ENCODE data around the gene RTN1. TPM values are rescaled to one million over a fixed set of nuclear protein-coding genes. Genes with fewer than 3 reads are reported as not detected.

RTN1 gene
- polyA plus RNA-seq, 1 donor from 2014 or later: 1,138 TPM

DNA sequence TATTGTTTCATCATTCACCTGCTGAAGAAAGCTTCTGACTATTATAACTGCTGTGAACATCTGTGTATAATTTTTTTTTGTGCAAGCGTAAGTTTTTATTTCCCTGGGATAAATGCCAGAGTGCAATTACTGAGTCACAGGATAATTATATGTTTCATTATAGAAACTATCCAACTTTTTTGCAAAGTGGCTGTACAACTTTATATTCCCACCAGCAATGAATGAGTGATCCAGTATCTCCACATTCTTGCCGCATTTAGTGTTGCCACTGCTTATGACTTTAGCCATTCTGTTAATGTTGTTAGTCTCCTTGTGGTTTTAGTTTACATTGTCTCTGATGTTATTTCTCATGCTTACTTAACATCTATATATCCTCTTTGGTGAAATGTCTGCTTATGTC is 205.8 kb downstream of the RTN1 start:
- no peak overlapping the region for H3K4me2 ChIP-seq (ENCODE audit: low read length)
- TF ChIP-seq RAD21 (conservative IDR thresholded peaks at IDR 0.05) (no peak), EZH2 (IDR thresholded peaks at IDR 0.05; ENCODE audit: borderline replicate concordance, insufficient read depth, low read length, poor library complexity, severe bottlenecking) (no peak), EP300 (conservative IDR thresholded peaks at IDR 0.05; ENCODE audit: poor library complexity, severe bottlenecking) (no peak), SMC3 (conservative IDR thresholded peaks at IDR 0.05; ENCODE audit: poor library complexity) (no peak), TAF1 (IDR thresholded peaks at IDR 0.05; ENCODE audit: low read depth) (no peak), MXI1 (conservative IDR thresholded peaks at IDR 0.05; ENCODE audit: poor library complexity, severe bottlenecking) (no peak)
- TF ChIP-seq, protein P1, sequence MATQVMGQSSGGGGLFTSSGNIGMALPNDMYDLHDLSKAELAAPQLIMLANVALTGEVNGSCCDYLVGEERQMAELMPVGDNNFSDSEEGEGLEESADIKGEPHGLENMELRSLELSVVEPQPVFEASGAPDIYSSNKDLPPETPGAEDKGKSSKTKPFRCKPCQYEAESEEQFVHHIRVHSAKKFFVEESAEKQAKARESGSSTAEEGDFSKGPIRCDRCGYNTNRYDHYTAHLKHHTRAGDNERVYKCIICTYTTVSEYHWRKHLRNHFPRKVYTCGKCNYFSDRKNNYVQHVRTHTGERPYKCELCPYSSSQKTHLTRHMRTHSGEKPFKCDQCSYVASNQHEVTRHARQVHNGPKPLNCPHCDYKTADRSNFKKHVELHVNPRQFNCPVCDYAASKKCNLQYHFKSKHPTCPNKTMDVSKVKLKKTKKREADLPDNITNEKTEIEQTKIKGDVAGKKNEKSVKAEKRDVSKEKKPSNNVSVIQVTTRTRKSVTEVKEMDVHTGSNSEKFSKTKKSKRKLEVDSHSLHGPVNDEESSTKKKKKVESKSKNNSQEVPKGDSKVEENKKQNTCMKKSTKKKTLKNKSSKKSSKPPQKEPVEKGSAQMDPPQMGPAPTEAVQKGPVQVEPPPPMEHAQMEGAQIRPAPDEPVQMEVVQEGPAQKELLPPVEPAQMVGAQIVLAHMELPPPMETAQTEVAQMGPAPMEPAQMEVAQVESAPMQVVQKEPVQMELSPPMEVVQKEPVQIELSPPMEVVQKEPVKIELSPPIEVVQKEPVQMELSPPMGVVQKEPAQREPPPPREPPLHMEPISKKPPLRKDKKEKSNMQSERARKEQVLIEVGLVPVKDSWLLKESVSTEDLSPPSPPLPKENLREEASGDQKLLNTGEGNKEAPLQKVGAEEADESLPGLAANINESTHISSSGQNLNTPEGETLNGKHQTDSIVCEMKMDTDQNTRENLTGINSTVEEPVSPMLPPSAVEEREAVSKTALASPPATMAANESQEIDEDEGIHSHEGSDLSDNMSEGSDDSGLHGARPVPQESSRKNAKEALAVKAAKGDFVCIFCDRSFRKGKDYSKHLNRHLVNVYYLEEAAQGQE (IDR thresholded peaks at IDR 0.05; ENCODE audit: borderline replicate concordance): no peak
- TF ChIP-seq, protein P2, sequence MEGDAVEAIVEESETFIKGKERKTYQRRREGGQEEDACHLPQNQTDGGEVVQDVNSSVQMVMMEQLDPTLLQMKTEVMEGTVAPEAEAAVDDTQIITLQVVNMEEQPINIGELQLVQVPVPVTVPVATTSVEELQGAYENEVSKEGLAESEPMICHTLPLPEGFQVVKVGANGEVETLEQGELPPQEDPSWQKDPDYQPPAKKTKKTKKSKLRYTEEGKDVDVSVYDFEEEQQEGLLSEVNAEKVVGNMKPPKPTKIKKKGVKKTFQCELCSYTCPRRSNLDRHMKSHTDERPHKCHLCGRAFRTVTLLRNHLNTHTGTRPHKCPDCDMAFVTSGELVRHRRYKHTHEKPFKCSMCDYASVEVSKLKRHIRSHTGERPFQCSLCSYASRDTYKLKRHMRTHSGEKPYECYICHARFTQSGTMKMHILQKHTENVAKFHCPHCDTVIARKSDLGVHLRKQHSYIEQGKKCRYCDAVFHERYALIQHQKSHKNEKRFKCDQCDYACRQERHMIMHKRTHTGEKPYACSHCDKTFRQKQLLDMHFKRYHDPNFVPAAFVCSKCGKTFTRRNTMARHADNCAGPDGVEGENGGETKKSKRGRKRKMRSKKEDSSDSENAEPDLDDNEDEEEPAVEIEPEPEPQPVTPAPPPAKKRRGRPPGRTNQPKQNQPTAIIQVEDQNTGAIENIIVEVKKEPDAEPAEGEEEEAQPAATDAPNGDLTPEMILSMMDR (IDR thresholded peaks at IDR 0.05; ENCODE audit: poor library complexity, severe bottlenecking): no peak

DNA sequence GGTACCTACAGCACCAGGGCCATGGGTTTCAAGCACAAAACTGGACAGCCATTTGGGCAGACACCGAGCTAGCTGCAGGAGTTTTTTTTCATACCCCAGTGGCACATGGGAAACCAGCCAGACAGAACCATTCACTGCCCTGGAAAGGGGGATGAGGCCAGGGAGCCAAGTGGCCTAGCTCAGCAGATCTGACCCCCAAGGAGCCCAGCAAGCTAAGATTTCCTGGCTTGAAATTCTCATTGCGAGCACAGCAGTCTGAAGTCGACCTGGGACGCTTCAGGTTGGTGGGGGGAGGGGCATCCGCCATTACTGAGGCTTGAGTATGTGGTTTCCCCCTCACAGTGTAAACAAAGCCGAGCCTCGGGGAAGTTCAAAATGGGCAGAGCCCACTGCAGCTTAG is 212.8 kb downstream of the RTN1 start:
- no peak overlapping the region for H2AFZ ChIP-seq (ENCODE audit: low read depth, low read length)
- H3F3A ChIP-seq (ENCODE audit: insufficient read depth, low read length, poor library complexity, severe bottlenecking): no peaks in the 10 kb centered on the region
- no peaks in the 10 kb centered on the region for H3K27me3 ChIP-seq (ENCODE audit: insufficient read depth, low read depth, low read length)
- no peaks in the 10 kb centered on the region for H3K36me3 ChIP-seq (ENCODE audit: insufficient read depth, low read length)
- no peak overlapping the region for H3K4me2 ChIP-seq (ENCODE audit: low read length)
- H3K9me2 ChIP-seq (ENCODE audit: insufficient read depth, low read length): no peaks in the 10 kb centered on the region
- no peak overlapping the region for H3K4me3 ChIP-seq (ENCODE audit: low read length)
- no peak overlapping the region for H3K9ac ChIP-seq (ENCODE audit: low read length)
- no peaks in the 10 kb centered on the region for H3K9me3 ChIP-seq (ENCODE audit: low read length)
- no peaks in the 10 kb centered on the region for H3K79me2 ChIP-seq (replicated peaks; ENCODE audit: insufficient read depth, low read length)
- H3K27ac ChIP-seq (ENCODE audit: low read length): no peak overlapping the region
- H4K20me1 ChIP-seq (ENCODE audit: insufficient read depth): no peaks in the 10 kb centered on the region
- TF ChIP-seq EZH2 (IDR thresholded peaks at IDR 0.05; ENCODE audit: borderline replicate concordance, insufficient read depth, low read length, poor library complexity, severe bottlenecking): no peak

More for the DNA sequence above, 205.8 kb downstream of the RTN1 start:
- no peaks in the 10 kb centered on the region for H4K20me1 ChIP-seq (ENCODE audit: insufficient read depth)
- H3K9me3 ChIP-seq (ENCODE audit: low read length): no peaks in the 10 kb centered on the region
- no peak overlapping the region for H3K27ac ChIP-seq (ENCODE audit: low read length)
- H3K36me3 ChIP-seq (ENCODE audit: insufficient read depth, low read length): no peaks in the 10 kb centered on the region
- no peak overlapping the region for H3K9ac ChIP-seq (ENCODE audit: low read length)
- no peak overlapping the region for H3K4me3 ChIP-seq (ENCODE audit: low read length)
- H2AFZ ChIP-seq (ENCODE audit: low read depth, low read length): no peak overlapping the region
- H3K27me3 ChIP-seq (ENCODE audit: insufficient read depth, low read depth, low read length): no peaks in the 10 kb centered on the region
- no peaks in the 10 kb centered on the region for H3K9me2 ChIP-seq (ENCODE audit: insufficient read depth, low read length)
- no peaks in the 10 kb centered on the region for H3K79me2 ChIP-seq (replicated peaks; ENCODE audit: insufficient read depth, low read length)
- H3F3A ChIP-seq (ENCODE audit: insufficient read depth, low read length, poor library complexity, severe bottlenecking): no peaks in the 10 kb centered on the region

DNA sequence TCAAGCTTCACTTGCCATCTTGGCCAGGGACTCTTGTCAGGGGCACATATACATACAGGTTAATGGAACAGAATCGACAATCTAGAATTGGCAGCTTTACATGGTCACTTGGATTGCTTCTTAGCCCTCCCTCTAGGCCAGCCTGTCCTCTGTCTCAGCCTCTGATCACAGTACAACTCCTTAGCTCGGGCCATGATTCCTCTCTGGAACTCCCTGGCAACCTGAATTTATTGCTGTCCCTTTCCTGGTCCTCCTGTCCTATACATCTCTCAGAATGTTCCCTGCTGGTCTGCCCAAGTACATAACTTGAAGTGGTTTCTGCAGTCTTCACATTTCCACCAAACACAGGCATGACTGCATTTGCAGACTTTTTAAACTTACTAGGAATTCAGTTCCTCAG is 214.1 kb downstream of the RTN1 start:
- no peaks in the 10 kb centered on the region for H3K27me3 ChIP-seq (ENCODE audit: insufficient read depth, low read depth, low read length)
- no peak overlapping the region for H3K9ac ChIP-seq (ENCODE audit: low read length)
- H3K4me2 ChIP-seq (ENCODE audit: low read length): no peak overlapping the region
- no peak overlapping the region for H3K4me3 ChIP-seq (ENCODE audit: low read length)
- no peaks in the 10 kb centered on the region for H3F3A ChIP-seq (ENCODE audit: insufficient read depth, low read length, poor library complexity, severe bottlenecking)
- no peaks in the 10 kb centered on the region for H4K20me1 ChIP-seq (ENCODE audit: insufficient read depth)
- no peak overlapping the region for H2AFZ ChIP-seq (ENCODE audit: low read depth, low read length)
- TF ChIP-seq EZH2 (IDR thresholded peaks at IDR 0.05; ENCODE audit: borderline replicate concordance, insufficient read depth, low read length, poor library complexity, severe bottlenecking): no peak
- TF ChIP-seq POLR2AphosphoS5 (IDR thresholded peaks at IDR 0.05): no peak
- no peak for TF ChIP-seq MXI1 (conservative IDR thresholded peaks at IDR 0.05; ENCODE audit: poor library complexity, severe bottlenecking)
- no peak for TF ChIP-seq EP300 (conservative IDR thresholded peaks at IDR 0.05; ENCODE audit: poor library complexity, severe bottlenecking)
- TF ChIP-seq TAF1 (IDR thresholded peaks at IDR 0.05; ENCODE audit: low read depth): no peak
- TF ChIP-seq RAD21 (conservative IDR thresholded peaks at IDR 0.05): no peak
- TF ChIP-seq, protein P2 (IDR thresholded peaks at IDR 0.05; ENCODE audit: poor library complexity, severe bottlenecking): no peak
- no peak for TF ChIP-seq SMC3 (conservative IDR thresholded peaks at IDR 0.05; ENCODE audit: poor library complexity)
- TF ChIP-seq, protein P1 (IDR thresholded peaks at IDR 0.05; ENCODE audit: borderline replicate concordance): no peak
- H3K9me2 ChIP-seq (ENCODE audit: insufficient read depth, low read length): no peaks in the 10 kb centered on the region
- H3K27ac ChIP-seq (ENCODE audit: low read length): no peak overlapping the region
- no peaks in the 10 kb centered on the region for H3K36me3 ChIP-seq (ENCODE audit: insufficient read depth, low read length)
- H3K9me3 ChIP-seq (ENCODE audit: low read length): no peaks in the 10 kb centered on the region
- no peaks in the 10 kb centered on the region for H3K79me2 ChIP-seq (replicated peaks; ENCODE audit: insufficient read depth, low read length)

Data from neural cell (in vitro differentiated cells).